ENCODE results near the gene TMEM132D.

TMEM132D gene

GRCh38 chr12:129821964-129822363, 81.9 kb downstream of the TMEM132D start:
- no peak for DNase-seq

GRCh38 chr12:129819391-129819790, 84.4 kb downstream of the TMEM132D start:
- peak; percentile 4 for DNase-seq

GRCh38 chr12:129815846-129816245, 88.0 kb downstream of the TMEM132D start:
- no peak for DNase-seq

- DNase-seq = no peak
Observed at GRCh38 chr12:129811963-129812362, 91.9 kb downstream of the TMEM132D start.

GRCh38 chr12:129807136-129807535, 96.7 kb downstream of the TMEM132D start:
- DNase-seq = no peak

- no peak for DNase-seq
Observed at GRCh38 chr12:129791396-129791795, 112.4 kb downstream of the TMEM132D start.

- DNase-seq = no peak
Observed at GRCh38 chr12:129790930-129791329, 112.9 kb downstream of the TMEM132D start.

- DNase-seq = no peak
Observed at GRCh38 chr12:129790331-129790730, 113.5 kb downstream of the TMEM132D start.

- no peak for DNase-seq
Observed at GRCh38 chr12:129789921-129790320, 113.9 kb downstream of the TMEM132D start.

GRCh38 chr12:129788506-129789084, 115.2 kb downstream of the TMEM132D start:
- no peak for DNase-seq

- no peak for DNase-seq
Observed at GRCh38 chr12:129779989-129780388, 123.8 kb downstream of the TMEM132D start.

GRCh38 chr12:129779033-129779432, 124.8 kb downstream of the TMEM132D start:
- no peak for DNase-seq

GRCh38 chr12:129776977-129777667, 126.7 kb downstream of the TMEM132D start:
- no peak for DNase-seq

- no peak for DNase-seq
Observed at GRCh38 chr12:129772501-129773493, 131.0 kb downstream of the TMEM132D start.

- DNase-seq = no peak
Observed at GRCh38 chr12:129771238-129771637, 132.6 kb downstream of the TMEM132D start.

- no peak for DNase-seq
Observed at GRCh38 chr12:129765719-129766118, 138.1 kb downstream of the TMEM132D start.

GRCh38 chr12:129762436-129762835, 141.4 kb downstream of the TMEM132D start:
- DNase-seq = peak; percentile 65

- DNase-seq = no peak
Observed at GRCh38 chr12:129753586-129753985, 150.2 kb downstream of the TMEM132D start.

GRCh38 chr12:129750421-129750820, 153.4 kb downstream of the TMEM132D start:
- no peak for DNase-seq

- no peak for DNase-seq
Observed at GRCh38 chr12:129746318-129746717, 157.5 kb downstream of the TMEM132D start.

- no peak for DNase-seq
Observed at GRCh38 chr12:129729170-129729569, 174.7 kb downstream of the TMEM132D start.

GRCh38 chr12:129727100-129727499, 176.7 kb downstream of the TMEM132D start:
- peak; percentile 5 for DNase-seq

- DNase-seq = no peak
Observed at GRCh38 chr12:129723260-129723659, 180.6 kb downstream of the TMEM132D start.

GRCh38 chr12:129720618-129721017, 183.2 kb downstream of the TMEM132D start:
- no peak for DNase-seq

Data from DMS79 treated with DMSO at 0.1 percent for 48 hours (cell line).